T-helper 2 cell (primary cell): ENCODE results near the gene C6orf141.

Source experiments
- DNase-seq, 5 experiments: peaks; one replicate each; pipeline versions ENCODE4 v3.0.0 to v3.0.0-alpha.2; 2012 to 2022
- total RNA-seq, 2 donors: gene quantifications; one replicate each; lab custom pipeline; 2026; lab: John Stamatoyannopoulos, UW

Gene C6orf141
- 0 to 0.27 reads per million in 2 donors for total RNA-seq

GRCh38 chr6:49550492-49551077, at the start of gene C6orf141:
Gene C6orf141 (plus strand): TSS chr6:49550668. CDS start chr6:49550793, 125 bp downstream.
- DNase-seq, result peak in 1 of 5 experiments; percentile 36

- DNase-seq, result no peak
Observed at GRCh38 chr6:49504666-49505065, 45.8 kb upstream of the C6orf141 start.

GRCh38 chr6:49506569-49507111, 43.8 kb upstream of the C6orf141 start:
- no peak for DNase-seq

GRCh38 chr6:49509342-49509741, 41.1 kb upstream of the C6orf141 start:
- DNase-seq, result no peak

- DNase-seq, result no peak
Observed at GRCh38 chr6:49513153-49513989, 37.1 kb upstream of the C6orf141 start.

GRCh38 chr6:49514571-49515484, 35.6 kb upstream of the C6orf141 start:
- no peak for DNase-seq

- no peak for DNase-seq
Observed at GRCh38 chr6:49515485-49516146, 34.9 kb upstream of the C6orf141 start.

GRCh38 chr6:49516147-49516505, 34.3 kb upstream of the C6orf141 start:
- no peak for DNase-seq

- DNase-seq, result no peak
Observed at GRCh38 chr6:49517919-49518318, 32.5 kb upstream of the C6orf141 start.

- no peak for DNase-seq
Observed at GRCh38 chr6:49519660-49520059, 30.8 kb upstream of the C6orf141 start.

GRCh38 chr6:49522710-49523593, 27.5 kb upstream of the C6orf141 start:
- DNase-seq, result no peak

GRCh38 chr6:49523901-49524300, 26.6 kb upstream of the C6orf141 start:
- DNase-seq, result no peak

- DNase-seq, result no peak
Observed at GRCh38 chr6:49524541-49524940, 25.9 kb upstream of the C6orf141 start.

GRCh38 chr6:49526598-49526997, 23.9 kb upstream of the C6orf141 start:
- DNase-seq, result no peak

GRCh38 chr6:49527320-49527719, 23.1 kb upstream of the C6orf141 start:
- DNase-seq, result no peak

- no peak for DNase-seq
Observed at GRCh38 chr6:49528571-49528970, 21.9 kb upstream of the C6orf141 start.

- no peak for DNase-seq
Observed at GRCh38 chr6:49530141-49530776, 20.2 kb upstream of the C6orf141 start.

- DNase-seq, result peak in 1 of 5 experiments; percentile 43
Observed at GRCh38 chr6:49531774-49532569, 18.5 kb upstream of the C6orf141 start.

- DNase-seq, result no peak
Observed at GRCh38 chr6:49535795-49536194, 14.7 kb upstream of the C6orf141 start.

GRCh38 chr6:49539102-49539501, 11.4 kb upstream of the C6orf141 start:
- DNase-seq, result no peak
